H1 (cell line): ENCODE measurements around the gene C16orf95. TPM values are rescaled to one million over a fixed set of nuclear protein-coding genes. Genes with fewer than 3 reads are reported as not detected.

Experiments
- ASH2L ChIP-seq: fragments of 200-600, 300-600 bp; sonication (generic); IDR thresholded peaks from one replicate; pipeline ENCODE4 v1.7.1; 2017; ENCODE audit warnings: low read length
- CHD7 ChIP-seq: fragments of 300-600 bp; sonication (generic); IDR thresholded peaks from 2 replicates; pipeline ENCODE4 v1.7.1; 2012; ENCODE audit warnings: low read length, moderate library complexity, mild to moderate bottlenecking, inconsistent platforms; ENCODE audit not compliant: insufficient replicate concordance
- HDAC2 ChIP-seq, 2 experiments: fragments of 300-600 bp in 1 of 2; sonication (generic) in 1 of 2; IDR thresholded peaks; 2 replicates each; pipeline ENCODE4 v1.6.1; 2011 to 2012; ENCODE audit warnings: low read depth in 2 of 2, low read length in 2 of 2, mild to moderate bottlenecking in 2 of 2, moderate library complexity in 2 of 2, borderline replicate concordance in 1 of 2, inconsistent platforms in 1 of 2
- NRF1 ChIP-seq: IDR thresholded peaks from 2 replicates; pipeline ENCODE4 v1.6.1; 2011; ENCODE audit warnings: mild to moderate bottlenecking, low read depth, low read length, improper control_type of control experiment
- RFX5 ChIP-seq: IDR thresholded peaks from 2 replicates; pipeline ENCODE4 v1.6.1; 2011; ENCODE audit warnings: low read depth, low read length, improper control_type of control experiment, borderline replicate concordance
- SIX5 ChIP-seq: IDR thresholded peaks from 2 replicates; pipeline ENCODE4 v1.6.1; 2011; ENCODE audit warnings: mild to moderate bottlenecking, low read depth, low read length
- SUZ12 ChIP-seq: fragments of 200-600 bp; sonication (generic); IDR thresholded peaks from 2 replicates; pipeline ENCODE4 v1.6.1; 2012; ENCODE audit warnings: mild to moderate bottlenecking, inconsistent platforms, low read length, moderate library complexity, mixed read lengths
- TBP ChIP-seq: IDR thresholded peaks from 2 replicates; pipeline ENCODE4 v1.6.1; 2011; ENCODE audit warnings: low read depth, low read length, improper control_type of control experiment
- polyA plus RNA-seq, 7 experiments: library from polyadenylated mRNA; depleted of rRNA in 3 of 7; stranded (reverse) in 5 of 7; unstranded in 2 of 7; fragments of >200 nt in 5 of 7; fragments of 200-250 nt in 2 of 7; gene quantifications; 1 replicate in 5 of 7; 2 replicates in 1 of 7; 4 replicates in 1 of 7; pipeline versions ENCODE4 v1.2.1 to v1.2.3, GENCODE V29; 2011 to 2013; ENCODE audit warnings: missing spikeins in 2 of 7, mixed read lengths in 2 of 7
- total RNA-seq: library from RNA; stranded (reverse); fragmentation: NEBNext Ultra II Directional; extraction: Animal tissue kit (Norgen Biotek cat#: 25700); gene quantifications from 2 replicates; pipeline ENCODE4 v1.2.1, GENCODE V29; 2021

Gene C16orf95
- total and polyA plus RNA-seq, 2 of the 8 experiments (the other 6 are each of a cell fraction or from before 2014, with no cell fraction given), result 5.0 to 5.4 TPM

- TF ChIP-seq CHD7, result no peak
- no peak for TF ChIP-seq RFX5
- TF ChIP-seq SUZ12, result no peak
- TF ChIP-seq TBP, result no peak
- no peak for TF ChIP-seq SIX5
- TF ChIP-seq HDAC2 (IDR thresholded peaks at IDR 0.05; ENCODE audit: borderline replicate concordance in 1 of 2, low read depth in 2 of 2, low read length in 2 of 2), result no peak
- no peak for TF ChIP-seq ASH2L
- TF ChIP-seq NRF1, result no peak
These were observed 41.0 kb downstream of the C16orf95 start (continued) for GRCh38 chr16:87276091-87276701.
